ENCODE measurements around the gene ACOT7. TPM values are rescaled to one million over a fixed set of nuclear protein-coding genes. Genes with fewer than 3 reads are reported as not detected.
"Not testable (repeated sequence)": the region's sequence is repeated elsewhere in the genome, so short reads cannot be mapped to it uniquely, and the experiment has no call there.

Gene ACOT7
- total and polyA plus RNA-seq, 11 donors, result 5.7 to 38.9 (median 12.6) TPM

GRCh38 chr1:6435129-6435528 lies 41.6 kb upstream of the ACOT7 start:
- DNase-seq (no peak), ATAC-seq (no peak)
- Histone ChIP-seq H3K4me1 (peaks cover 0 to 4% (median 0%) of the 10 kb centered on the region in 12 donors), H3K9me3 (no peaks in the 10 kb centered on the region), H3K27me3 (peaks cover 0 to 37% (median 19%) of the 10 kb centered on the region in 9 donors), H3K4me3 (no peak overlapping the region), H3K27ac (no peak overlapping the region), H3K36me3 (no peaks in the 10 kb centered on the region)
- TF ChIP-seq POLR2A (IDR thresholded peaks at IDR 0.05) (no peak), CTCF (IDR thresholded peaks at IDR 0.05) (no peak)
- WGBS, 4 donors, result 84 to 91% (median 89%) methylated on average over 15 of the region's 15 CpGs
- intact Hi-C loops (cut with DNase I), result loop anchor here in 2 of 10 donors (5.0 kb wide), 2 partner anchors 73 to 188 kb away; no protein-coding TSS in a partner anchor

GRCh38 chr1:6434186-6434585 lies 40.6 kb upstream of the ACOT7 start:
- ATAC-seq (no peak), DNase-seq (no peak)
- intact Hi-C loops (cut with DNase I), result no loop called here
- Histone ChIP-seq H3K4me1 (peaks cover 0 to 9% (median 0%) of the 10 kb centered on the region in 12 donors), H3K36me3 (no peaks in the 10 kb centered on the region), H3K27me3 (peaks cover 0 to 33% (median 10%) of the 10 kb centered on the region in 9 donors), H3K27ac (no peak overlapping the region), H3K9me3 (no peaks in the 10 kb centered on the region), H3K4me3 (no peak overlapping the region)
- 74 to 83% (median 77%) methylated on average over 5 of the region's 5 CpGs for WGBS, 4 donors
- TF ChIP-seq CTCF (IDR thresholded peaks at IDR 0.05), result no peak
- no peak for TF ChIP-seq POLR2A (IDR thresholded peaks at IDR 0.05)

- intact Hi-C loops (cut with DNase I), result not testable (repeated sequence)
- peaks cover 0 to 32% (median 15%) of the 10 kb centered on the region in 9 donors for H3K27me3 ChIP-seq
These were observed 38.3 kb upstream of the ACOT7 start for GRCh38 chr1:6431645-6432579.

GRCh38 chr1:6429660-6430411 lies 36.3 kb upstream of the ACOT7 start:
- DNase-seq; intact Hi-C loops (cut with DNase I); H3K27ac ChIP-seq; H3K9me3 ChIP-seq; H3K4me3 ChIP-seq; H3K36me3 ChIP-seq: not testable (repeated sequence)
- peaks cover 18 to 53% (median 36%) of the 10 kb centered on the region in 9 donors for H3K27me3 ChIP-seq
- H3K4me1 ChIP-seq, result peaks cover 0 to 14% (median 1%) of the 10 kb centered on the region in 12 donors
- ATAC-seq, result peak in 1 of 4 donors; percentile 24
- 23 to 38% (median 32%) methylated on average over 15 to 19 of the region's 19 CpGs for WGBS, 4 donors

More at GRCh38 chr1:6431645-6432579, 38.3 kb upstream of the ACOT7 start:
- not testable (repeated sequence) for H3K27ac ChIP-seq, H3K4me1 ChIP-seq, ATAC-seq, H3K36me3 ChIP-seq, DNase-seq, H3K9me3 ChIP-seq, H3K4me3 ChIP-seq
- 67 to 79% (median 77%) methylated on average over 10 to 13 of the region's 13 CpGs for WGBS, 4 donors

GRCh38 chr1:6428453-6428852 lies 34.9 kb upstream of the ACOT7 start:
- H3K36me3 ChIP-seq; ATAC-seq; H3K4me3 ChIP-seq; intact Hi-C loops (cut with DNase I); H3K27ac ChIP-seq; DNase-seq; H3K9me3 ChIP-seq: not testable (repeated sequence)
- H3K27me3 ChIP-seq, result peaks cover 29 to 66% (median 49%) of the 10 kb centered on the region in 9 donors
- H3K4me1 ChIP-seq, result peaks cover 4 to 28% (median 10%) of the 10 kb centered on the region in 12 donors
- 71 to 93% (median 83%) methylated on average over 1 to 6 of the region's 6 CpGs for WGBS, 4 donors
